Brain microvascular endothelial cell (primary cell): ENCODE data around the gene FNDC1.

ENCODE experiments used
- DNase-seq: peaks from one replicate; pipeline ENCODE4 v3.0.0-alpha.2; 2020
- H3K27ac ChIP-seq: fragments of 250-450 bp; sonication (Bioruptor Pico); 2 replicates; pipeline ENCODE4 v1.5.1; 2020; ENCODE audit warnings: mild to moderate bottlenecking, moderate library complexity
- H3K27me3 ChIP-seq: fragments of 250-450 bp; sonication (Bioruptor Pico); replicated peaks from 2 replicates; pipeline ENCODE4 v1.5.1; 2020; ENCODE audit warnings: mild to moderate bottlenecking
- H3K36me3 ChIP-seq: fragments of 250-450 bp; sonication (Bioruptor Pico); replicated peaks from 2 replicates; pipeline ENCODE4 v1.5.1; 2020; ENCODE audit warnings: mild to moderate bottlenecking
- H3K4me3 ChIP-seq: 2 replicates; pipeline ENCODE4 v1.5.1; 2011; ENCODE audit warnings: low read depth, mild to moderate bottlenecking, control low read depth, low read length, moderate library complexity
- CTCF ChIP-seq: IDR thresholded peaks from 2 replicates; pipeline ENCODE4 v1.5.1; 2011; ENCODE audit warnings: low read depth, mild to moderate bottlenecking, moderate library complexity, low read length, control low read depth, inconsistent platforms; ENCODE audit errors: missing control alignments
- in situ Hi-C: cut with HindIII; loops from 2 replicates; pipeline ENCODE4 v1.10.0; 2017; ENCODE audit warnings: low sequenced_read_pairs, low pct_ligation_motif_present

Gene FNDC1

GRCh38 chr6:159233365-159234101 is 64.3 kb downstream of the FNDC1 start:
- no peak for DNase-seq
- Histone ChIP-seq H3K27ac (no peak overlapping the region), H3K27me3 (peaks cover 22% of the 10 kb centered on the region), H3K4me3 (no peak overlapping the region), H3K36me3 (no peaks in the 10 kb centered on the region)
- in situ Hi-C loops = no loop called here
- TF ChIP-seq CTCF = peak; percentile 7

GRCh38 chr6:159234102-159234553 is 64.9 kb downstream of the FNDC1 start:
- H3K27ac ChIP-seq = no peak overlapping the region
- no peak for DNase-seq
- in situ Hi-C loops = no loop called here
- H3K36me3 ChIP-seq = no peaks in the 10 kb centered on the region
- H3K4me3 ChIP-seq = no peak overlapping the region
- peaks cover 22% of the 10 kb centered on the region for H3K27me3 ChIP-seq
- TF ChIP-seq CTCF = no peak

- H3K4me3 ChIP-seq = no peak overlapping the region
- H3K36me3 ChIP-seq = no peaks in the 10 kb centered on the region
- no peak for DNase-seq
- in situ Hi-C loops = no loop called here
- H3K27me3 ChIP-seq = peaks cover 11% of the 10 kb centered on the region
- H3K27ac ChIP-seq = no peak overlapping the region
- TF ChIP-seq CTCF = no peak
These were observed 69.8 kb downstream of the FNDC1 start for GRCh38 chr6:159238920-159239558.

GRCh38 chr6:159249128-159249527 is 79.9 kb downstream of the FNDC1 start:
- in situ Hi-C loops = no loop called here
- Histone ChIP-seq H3K27me3 (no peaks in the 10 kb centered on the region), H3K36me3 (no peaks in the 10 kb centered on the region), H3K27ac (no peak overlapping the region), H3K4me3 (no peak overlapping the region)
- DNase-seq = no peak
- no peak for TF ChIP-seq CTCF

GRCh38 chr6:159249752-159250151 is 80.6 kb downstream of the FNDC1 start:
- no peak for TF ChIP-seq CTCF
- no peaks in the 10 kb centered on the region for H3K27me3 ChIP-seq
- in situ Hi-C loops = no loop called here
- no peak overlapping the region for H3K4me3 ChIP-seq
- H3K27ac ChIP-seq = no peak overlapping the region
- no peaks in the 10 kb centered on the region for H3K36me3 ChIP-seq
- DNase-seq = no peak
